HepG2 (cell line): Measurements from ENCODE around the gene RAB3B. TPM values are rescaled to one million over a fixed set of nuclear protein-coding genes. Genes with fewer than 3 reads are reported as not detected.
A peak's percentile ranks its signal among the peaks of the same experiment; 100 is the strongest.

Experiments
- ARID3A ChIP-seq: IDR thresholded peaks from 2 replicates; pipeline ENCODE4 v1.6.1; 2012; ENCODE audit warnings: low read depth, low read length, improper control_type of control experiment
- BORCS8-MEF2B ChIP-seq: sonication (generic); formaldehyde crosslinking; IDR thresholded peaks from 2 replicates; pipeline ENCODE4 v1.8.0; 2022; ENCODE audit warnings: mild to moderate bottlenecking, missing genetic modification reagents
- EEA1 ChIP-seq: sonication (generic); formaldehyde crosslinking; IDR thresholded peaks from 2 replicates; pipeline ENCODE4 v1.5.1; 2020; ENCODE audit warnings: mild to moderate bottlenecking, missing genetic modification reagents, borderline replicate concordance
- EP300 ChIP-seq, 3 experiments: sonication (generic) in 1 of 3; formaldehyde crosslinking in 1 of 3; IDR thresholded peaks; 2 replicates each; pipeline versions ENCODE4 v1.5.1 to v1.6.1; 2011 to 2020; ENCODE audit warnings: low read depth in 2 of 3, low read length in 2 of 3, borderline replicate concordance in 1 of 3, improper control_type of control experiment in 1 of 3, mild to moderate bottlenecking in 1 of 3, missing genetic modification reagents in 1 of 3, moderate library complexity in 1 of 3
- ESRRA ChIP-seq: sonication (generic); formaldehyde crosslinking; IDR thresholded peaks from 2 replicates; pipeline ENCODE4 v1.5.1; 2020; ENCODE audit warnings: mild to moderate bottlenecking, low read depth, missing genetic modification reagents
- ETS1 ChIP-seq: sonication (generic); formaldehyde crosslinking; IDR thresholded peaks from 2 replicates; pipeline ENCODE4 v1.4.0; 2020; ENCODE audit warnings: missing genetic modification reagents
- GATAD1 ChIP-seq: IDR thresholded peaks from 2 replicates; pipeline ENCODE4 v1.6.1; 2016; ENCODE audit warnings: missing genetic modification reagents, missing compliant biosample characterization
- HDAC2 ChIP-seq: sonication (generic); formaldehyde crosslinking; IDR thresholded peaks from 2 replicates; pipeline ENCODE4 v1.4.0; 2020; ENCODE audit warnings: missing genetic modification reagents
- HMGXB4 ChIP-seq, 2 experiments: sonication (generic) in 1 of 2; formaldehyde crosslinking in 1 of 2; IDR thresholded peaks; 2 replicates each; pipeline versions ENCODE4 v1.4.0 to v1.6.1; 2018 to 2020; ENCODE audit warnings: missing genetic modification reagents in 2 of 2, borderline replicate concordance in 1 of 2, low read depth in 1 of 2, mild to moderate bottlenecking in 1 of 2, missing biosample characterization in 1 of 2
- JDP2 ChIP-seq: sonication (generic); formaldehyde crosslinking; IDR thresholded peaks from 2 replicates; pipeline ENCODE4 v1.8.1; 2022; ENCODE audit warnings: missing genetic modification reagents, borderline replicate concordance
- KDM5A ChIP-seq: fragments of 200-600 bp; sonication (generic); IDR thresholded peaks from 2 replicates; pipeline ENCODE4 v1.7.0; 2018; ENCODE audit warnings: antibody characterized with exemption, mild to moderate bottlenecking, low read length, borderline replicate concordance
- MIXL1 ChIP-seq: IDR thresholded peaks from 2 replicates; pipeline ENCODE4 v1.6.1; 2016
- NFIC ChIP-seq: IDR thresholded peaks from 2 replicates; pipeline ENCODE4 v1.6.1; 2012; ENCODE audit warnings: mild to moderate bottlenecking, low read length, inconsistent platforms
- NR2C2 ChIP-seq: sonication (generic); formaldehyde crosslinking; IDR thresholded peaks from 2 replicates; pipeline ENCODE4 v1.4.0; 2020; ENCODE audit warnings: missing genetic modification reagents, mild to moderate bottlenecking, moderate library complexity, borderline replicate concordance
- RARA ChIP-seq: IDR thresholded peaks from 2 replicates; pipeline ENCODE4 v1.6.1; 2016; ENCODE audit warnings: missing genetic modification reagents, missing compliant biosample characterization
- RXRA ChIP-seq: sonication (generic); formaldehyde crosslinking; IDR thresholded peaks from 2 replicates; pipeline ENCODE4 v1.5.1; 2020; ENCODE audit warnings: missing genetic modification reagents
- RXRB ChIP-seq: IDR thresholded peaks from 2 replicates; pipeline ENCODE4 v1.6.1; 2016; ENCODE audit warnings: borderline replicate concordance, missing genetic modification reagents, missing compliant biosample characterization
- SKI ChIP-seq: fragments of 450-650 bp; IDR thresholded peaks from one replicate; pipeline ENCODE4 v1.6.1; 2018; ENCODE audit warnings: mild to moderate bottlenecking; ENCODE audit not compliant: partially characterized antibody
- SRSF1 ChIP-seq: fragments of 200-400 bp; formaldehyde crosslinking; optimal IDR thresholded peaks from 2 replicates; pipeline ENCODE3; 2017; ENCODE audit warnings: mild to moderate bottlenecking, low read depth, low read length, moderate library complexity
- ZBTB44 ChIP-seq: sonication (generic); formaldehyde crosslinking; IDR thresholded peaks from 2 replicates; pipeline ENCODE4 v1.4.0; 2020; ENCODE audit warnings: missing genetic modification reagents
- ZC3H13 ChIP-seq: sonication (generic); formaldehyde crosslinking; IDR thresholded peaks from 2 replicates; pipeline ENCODE4 v1.8.1; 2023; ENCODE audit warnings: mild to moderate bottlenecking, missing genetic modification reagents, moderate library complexity
- ZNF367 ChIP-seq: sonication (generic); formaldehyde crosslinking; IDR thresholded peaks from 2 replicates; pipeline ENCODE4 v1.4.0; 2020; ENCODE audit warnings: missing genetic modification reagents, borderline replicate concordance
- ZNF547 ChIP-seq: sonication (generic); formaldehyde crosslinking; IDR thresholded peaks from 2 replicates; pipeline ENCODE4 v1.5.1; 2020; ENCODE audit warnings: mild to moderate bottlenecking, missing genetic modification reagents
- polyA plus RNA-seq, 8 experiments: library from polyadenylated mRNA; depleted of rRNA in 3 of 8; stranded (reverse) in 7 of 8; unstranded in 1 of 8; fragments of >200 nt; fragmentation: Illumina TruSeq in 4 of 8; extraction: Trizol in 4 of 8; gene quantifications; 2 replicates each; pipeline versions ENCODE4 v1.2.1 to v1.2.3, GENCODE V29; 2011 to 2016; ENCODE audit warnings: low read depth in 4 of 8, missing spikeins in 1 of 8, mixed read lengths in 1 of 8; ENCODE audit not compliant: insufficient read depth in 1 of 8
- total RNA-seq, 5 experiments: library from RNA; depleted of rRNA; stranded (reverse); fragments of >200 nt; fragmentation: Illumina TruSeq; extraction: Trizol; gene quantifications; 2 replicates each; pipeline ENCODE4 v1.2.3, GENCODE V29; 2016; ENCODE audit warnings: low read depth in 1 of 5

Gene RAB3B
- total and polyA plus RNA-seq, 2 of the 13 experiments (the other 11 are each of a cell fraction or from before 2014, with no cell fraction given), result 1.0 to 1.2 TPM

GRCh38 chr1:51976846-51977602 lies 13.5 kb downstream of the RAB3B start (continued):
- TF ChIP-seq ARID3A (peak; percentile 32; the same call in 1 of the 2 replicates), ZC3H13 (no peak), BORCS8-MEF2B (CRISPR knock-in tag) (0 out of 2 replicates have a peak, but pooled peaks have one; percentile 23), NFIC (peak; percentile 45; the same call in 1 of the 2 replicates), ETS1 (CRISPR knock-in tag) (no peak), ZBTB44 (no peak), GATAD1 (CRISPR knock-in tag) (0 out of 2 replicates have a peak, but pooled peaks have one; percentile 28), KDM5A (no peak), SKI (peak; percentile 26), EEA1 (CRISPR knock-in tag) (no peak), NR2C2 (no peak), EP300 (IDR thresholded peaks at IDR 0.05; ENCODE audit: low read depth in 2 of 2, low read length in 2 of 2) (peak in 1 of 2 experiments; percentile 73; a peak in 2 of 4 replicates), EP300 (CRISPR knock-in tag; IDR thresholded peaks at IDR 0.05; ENCODE audit: borderline replicate concordance) (peak; percentile 73; the same call in 1 of the 2 replicates), RXRA (CRISPR knock-in tag) (peak; percentile 65; the same call in 1 of the 2 replicates), JDP2 (CRISPR knock-in tag) (no peak), ZNF547 (CRISPR knock-in tag) (0 out of 2 replicates have a peak, but pooled peaks have one; percentile 64), HMGXB4 (CRISPR knock-in tag; IDR thresholded peaks at IDR 0.05; ENCODE audit: borderline replicate concordance in 1 of 2, low read depth in 1 of 2) (no peak), ZNF367 (no peak), MIXL1 (CRISPR knock-in tag) (0 out of 2 replicates have a peak, but pooled peaks have one; percentile 18), RARA (CRISPR knock-in tag) (peak; percentile 89), RXRB (CRISPR knock-in tag) (peak; percentile 55; the same call in 1 of the 2 replicates), SRSF1 (no peak), HDAC2 (CRISPR knock-in tag) (peak; percentile 82), ESRRA (CRISPR knock-in tag) (no peak)
